Measurements from ENCODE around the gene TXNDC5. TPM values are rescaled to one million over a fixed set of nuclear protein-coding genes. Genes with fewer than 3 reads are reported as not detected.

The TXNDC5 gene
- total and polyA plus RNA-seq, 2 experiments from 2014 or later = 42.9 to 210 TPM

GRCh38 chr6:7922596-7922995, 12.0 kb upstream of the TXNDC5 start (continued):
- no peak for TF ChIP-seq ZNF462 (CRISPR knock-in tag; IDR thresholded peaks at IDR 0.05)
- TF ChIP-seq ZNF331 (CRISPR knock-in tag; IDR thresholded peaks at IDR 0.05; ENCODE audit: low read depth) = no peak
- TF ChIP-seq POLR2AphosphoS5 (IDR thresholded peaks at IDR 0.05; ENCODE audit: low read depth) = no peak
- TF ChIP-seq CREB1 (CRISPR knock-in tag; IDR thresholded peaks at IDR 0.05; ENCODE audit: low read depth) = no peak
- TF ChIP-seq, protein P1, sequence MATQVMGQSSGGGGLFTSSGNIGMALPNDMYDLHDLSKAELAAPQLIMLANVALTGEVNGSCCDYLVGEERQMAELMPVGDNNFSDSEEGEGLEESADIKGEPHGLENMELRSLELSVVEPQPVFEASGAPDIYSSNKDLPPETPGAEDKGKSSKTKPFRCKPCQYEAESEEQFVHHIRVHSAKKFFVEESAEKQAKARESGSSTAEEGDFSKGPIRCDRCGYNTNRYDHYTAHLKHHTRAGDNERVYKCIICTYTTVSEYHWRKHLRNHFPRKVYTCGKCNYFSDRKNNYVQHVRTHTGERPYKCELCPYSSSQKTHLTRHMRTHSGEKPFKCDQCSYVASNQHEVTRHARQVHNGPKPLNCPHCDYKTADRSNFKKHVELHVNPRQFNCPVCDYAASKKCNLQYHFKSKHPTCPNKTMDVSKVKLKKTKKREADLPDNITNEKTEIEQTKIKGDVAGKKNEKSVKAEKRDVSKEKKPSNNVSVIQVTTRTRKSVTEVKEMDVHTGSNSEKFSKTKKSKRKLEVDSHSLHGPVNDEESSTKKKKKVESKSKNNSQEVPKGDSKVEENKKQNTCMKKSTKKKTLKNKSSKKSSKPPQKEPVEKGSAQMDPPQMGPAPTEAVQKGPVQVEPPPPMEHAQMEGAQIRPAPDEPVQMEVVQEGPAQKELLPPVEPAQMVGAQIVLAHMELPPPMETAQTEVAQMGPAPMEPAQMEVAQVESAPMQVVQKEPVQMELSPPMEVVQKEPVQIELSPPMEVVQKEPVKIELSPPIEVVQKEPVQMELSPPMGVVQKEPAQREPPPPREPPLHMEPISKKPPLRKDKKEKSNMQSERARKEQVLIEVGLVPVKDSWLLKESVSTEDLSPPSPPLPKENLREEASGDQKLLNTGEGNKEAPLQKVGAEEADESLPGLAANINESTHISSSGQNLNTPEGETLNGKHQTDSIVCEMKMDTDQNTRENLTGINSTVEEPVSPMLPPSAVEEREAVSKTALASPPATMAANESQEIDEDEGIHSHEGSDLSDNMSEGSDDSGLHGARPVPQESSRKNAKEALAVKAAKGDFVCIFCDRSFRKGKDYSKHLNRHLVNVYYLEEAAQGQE (IDR thresholded peaks at IDR 0.05; ENCODE audit: unreplicated experiment) = no peak
- no peak for TF ChIP-seq EZH2 (IDR thresholded peaks at IDR 0.05; ENCODE audit: low read depth, unreplicated experiment)
- no peak for TF ChIP-seq ETS1 (IDR thresholded peaks at IDR 0.05)
- TF ChIP-seq JUNB (IDR thresholded peaks at IDR 0.05; ENCODE audit: unreplicated experiment) = no peak
- no peak for TF ChIP-seq EZH2phosphoT487 (IDR thresholded peaks at IDR 0.05; ENCODE audit: unreplicated experiment)
- no peak for TF ChIP-seq STAT1 (IDR thresholded peaks at IDR 0.05; ENCODE audit: unreplicated experiment)
- TF ChIP-seq NANOG (IDR thresholded peaks at IDR 0.05; ENCODE audit: borderline replicate concordance) = no peak

Measured in GM23338 (cell line).